Fibroblast of mammary gland (primary cell): ENCODE measurements around the gene SLC26A3.

Experiments used
- DNase-seq: peaks from one replicate; pipeline ENCODE4 v3.0.0-alpha.2; 2010; ENCODE audit warnings: low read depth
- H3K4me3 ChIP-seq: 2 replicates; pipeline ENCODE4 v1.5.1; 2011; ENCODE audit warnings: low read depth, mild to moderate bottlenecking, low read length, moderate library complexity; ENCODE audit not compliant: control insufficient read depth
- CTCF ChIP-seq: conservative IDR thresholded peaks from 2 replicates; pipeline ENCODE4 v1.5.1; 2011; ENCODE audit warnings: low read depth, low read length, inconsistent platforms; ENCODE audit not compliant: control insufficient read depth, insufficient read depth

Gene SLC26A3

GRCh38 chr7:107743567-107744344 is 59.3 kb downstream of the SLC26A3 start, which contains the start of gene CBLL1:
Gene CBLL1, plus strand, starts transcription at chr7:107744142. Its CDS starts 22 bp downstream, at chr7:107744164.
- TF ChIP-seq CTCF: peak; percentile 69
- H3K4me3 ChIP-seq: peak within 1 kb of the TSS; percentile 84
- peak; percentile 92 for DNase-seq

- no peak for DNase-seq
- H3K4me3 ChIP-seq: peak overlapping the region; percentile 84
- TF ChIP-seq CTCF: no peak
These were observed 60.1 kb downstream of the SLC26A3 start for GRCh38 chr7:107742678-107743566.

GRCh38 chr7:107728276-107728675 is 74.7 kb downstream of the SLC26A3 start:
- no peak for DNase-seq
- no peak overlapping the region for H3K4me3 ChIP-seq
- no peak for TF ChIP-seq CTCF

GRCh38 chr7:107726356-107727130 is 76.5 kb downstream of the SLC26A3 start:
- DNase-seq: no peak
- TF ChIP-seq CTCF: no peak
- no peak overlapping the region for H3K4me3 ChIP-seq

- peak; percentile 80 for DNase-seq
- peak; percentile 63 for TF ChIP-seq CTCF
- H3K4me3 ChIP-seq: no peak overlapping the region
These were observed 77.8 kb downstream of the SLC26A3 start for GRCh38 chr7:107725138-107725740.

- H3K4me3 ChIP-seq: no peak overlapping the region
- no peak for DNase-seq
- TF ChIP-seq CTCF: no peak
These were observed 79.8 kb downstream of the SLC26A3 start for GRCh38 chr7:107723255-107723654.
